Cerebellar nuclear complex (tissue), 1 donor: Measurements from ENCODE around the gene MGAT4A.

Experiments
- DNase-seq, 2 experiments: peaks; one replicate each; lab custom pipeline; 2025; lab: John Stamatoyannopoulos, UW

Gene MGAT4A

DNA sequence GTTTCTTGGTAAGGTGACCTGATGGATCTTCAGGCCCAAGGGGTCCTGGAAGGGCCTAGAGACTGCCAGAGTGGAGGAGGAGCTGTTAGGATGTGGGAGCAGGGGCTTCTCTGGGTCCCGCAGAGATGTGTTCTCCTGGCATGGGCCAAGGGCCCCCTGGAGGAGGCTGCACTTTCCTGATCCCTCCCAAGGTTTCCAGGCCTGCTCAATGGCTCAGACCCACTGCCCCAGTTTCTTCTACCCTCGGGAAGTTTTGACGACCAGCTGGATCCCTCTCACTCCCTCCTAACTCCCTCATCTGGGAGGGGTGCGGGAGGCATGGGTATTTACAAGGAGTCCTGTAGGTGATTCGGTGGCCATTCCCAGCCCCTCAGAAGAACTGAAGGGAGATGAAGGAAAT, 158.7 kb downstream of the MGAT4A start:
- DNase-seq = no peak

DNA sequence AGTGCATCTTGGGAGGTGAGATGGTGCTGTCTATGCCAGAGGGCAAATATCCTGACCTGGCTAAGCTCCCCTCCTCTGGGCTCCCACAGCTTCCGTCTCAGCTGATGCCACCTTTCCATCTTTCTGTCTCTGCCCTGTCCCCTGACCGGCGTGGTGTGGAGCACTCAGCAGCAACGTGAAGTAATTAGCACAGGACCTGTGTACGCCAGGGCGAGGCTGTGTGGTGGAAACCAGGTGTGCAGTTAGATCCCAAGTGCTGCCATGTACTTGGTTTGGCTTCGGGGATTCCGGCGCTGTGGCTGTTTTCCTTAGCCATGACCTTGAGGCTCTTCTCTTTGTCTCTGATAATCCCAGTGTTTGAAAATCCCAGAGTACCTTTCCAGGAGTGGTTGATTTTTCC, 159.1 kb downstream of the MGAT4A start:
- no peak for DNase-seq

DNA sequence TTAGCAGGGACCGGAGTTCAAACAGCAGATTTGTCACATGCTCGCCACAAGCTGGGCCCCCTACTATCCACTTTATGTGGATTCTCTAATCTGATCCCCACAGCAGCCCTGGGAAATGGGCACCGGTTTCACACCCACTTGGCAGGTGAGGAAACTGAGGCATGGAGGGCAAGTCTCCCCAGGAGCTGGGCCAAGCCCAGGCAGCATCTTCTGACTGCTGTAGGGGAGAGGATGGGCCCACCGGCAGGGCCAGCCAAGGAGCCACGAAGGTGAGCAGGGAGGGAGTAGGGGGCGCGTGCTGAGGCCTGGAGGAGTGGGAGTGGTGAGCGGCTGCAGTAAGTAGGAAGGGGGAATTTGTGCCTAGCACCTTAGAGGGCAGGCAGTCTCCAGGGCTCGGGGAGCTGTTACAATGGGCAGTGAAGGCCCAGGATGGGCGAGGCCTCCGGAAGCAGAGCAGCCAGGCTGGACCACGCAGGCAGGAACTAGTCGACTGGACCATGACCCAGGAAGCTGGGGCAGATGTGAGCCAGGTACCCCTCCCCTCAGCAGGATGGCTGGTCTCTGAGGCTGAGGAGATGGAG, 159.7 kb downstream of the MGAT4A start:
- no peak for DNase-seq

GRCh38 chr2:98570356-98570755, 160.6 kb downstream of the MGAT4A start:
- no peak for DNase-seq

DNA sequence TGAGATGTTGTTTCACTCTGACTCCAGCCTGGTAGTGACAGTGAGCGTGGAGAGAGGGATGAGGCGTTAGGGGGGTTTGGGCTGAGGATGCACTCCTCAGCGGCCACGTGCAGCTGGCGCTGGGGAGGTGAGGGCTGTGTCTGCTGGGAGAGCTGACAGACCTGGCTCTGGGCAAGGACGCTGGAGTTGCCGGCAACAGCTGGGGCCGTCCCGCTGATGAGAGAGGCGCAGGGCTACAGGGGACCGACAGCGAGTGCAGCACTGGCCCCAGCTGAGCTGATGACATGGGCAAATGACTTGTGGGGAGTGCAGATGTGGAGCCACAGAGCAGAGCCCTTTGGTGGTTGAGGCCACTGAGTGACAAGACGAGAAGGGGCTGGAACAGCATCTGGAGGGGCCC, 161.0 kb downstream of the MGAT4A start:
- no peak for DNase-seq

GRCh38 chr2:98569197-98569793, 161.6 kb downstream of the MGAT4A start:
- DNase-seq = no peak
